Fibroblast of lung (primary cell): Measurements from ENCODE around the gene MACF1.

ENCODE experiments used
- EZH2 ChIP-seq: IDR thresholded peaks from 2 replicates; pipeline ENCODE4 v1.5.1; 2012; ENCODE audit warnings: low read length, control low read depth, mild to moderate bottlenecking; ENCODE audit errors: missing control alignments
- TF ChIP-seq, protein P1 (sequence below), 2 donors: IDR thresholded peaks in 1 of 2; conservative IDR thresholded peaks in 1 of 2; 1 replicate in 1 of 2; 2 replicates in 1 of 2; pipeline ENCODE4 v1.5.1; 2011 to 2012; ENCODE audit warnings: low read length in 2 of 2, control low read depth in 1 of 2, inconsistent platforms in 1 of 2, low read depth in 1 of 2, mild to moderate bottlenecking in 1 of 2

DNA sequence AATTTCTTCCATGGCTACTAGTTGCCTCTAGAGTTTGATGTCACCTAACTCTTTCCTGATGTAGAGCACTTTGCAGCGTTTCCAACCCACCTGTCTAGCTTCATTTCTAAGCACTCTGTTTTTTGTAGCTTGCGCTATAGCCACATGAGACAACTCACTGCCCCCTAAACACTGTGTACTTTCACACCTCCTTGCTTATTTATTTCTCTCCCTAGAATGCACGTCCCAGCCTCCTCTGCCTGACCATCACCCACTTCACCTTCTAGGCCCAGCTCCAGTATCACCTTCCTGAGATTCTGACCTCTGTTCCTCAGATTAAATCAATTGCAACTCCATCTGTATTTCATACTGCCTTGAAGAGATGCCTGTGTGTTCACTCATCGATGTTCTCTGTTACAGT, 32.5 kb downstream of the MACF1 start:
- TF ChIP-seq EZH2 = no peak
- TF ChIP-seq, protein P1, sequence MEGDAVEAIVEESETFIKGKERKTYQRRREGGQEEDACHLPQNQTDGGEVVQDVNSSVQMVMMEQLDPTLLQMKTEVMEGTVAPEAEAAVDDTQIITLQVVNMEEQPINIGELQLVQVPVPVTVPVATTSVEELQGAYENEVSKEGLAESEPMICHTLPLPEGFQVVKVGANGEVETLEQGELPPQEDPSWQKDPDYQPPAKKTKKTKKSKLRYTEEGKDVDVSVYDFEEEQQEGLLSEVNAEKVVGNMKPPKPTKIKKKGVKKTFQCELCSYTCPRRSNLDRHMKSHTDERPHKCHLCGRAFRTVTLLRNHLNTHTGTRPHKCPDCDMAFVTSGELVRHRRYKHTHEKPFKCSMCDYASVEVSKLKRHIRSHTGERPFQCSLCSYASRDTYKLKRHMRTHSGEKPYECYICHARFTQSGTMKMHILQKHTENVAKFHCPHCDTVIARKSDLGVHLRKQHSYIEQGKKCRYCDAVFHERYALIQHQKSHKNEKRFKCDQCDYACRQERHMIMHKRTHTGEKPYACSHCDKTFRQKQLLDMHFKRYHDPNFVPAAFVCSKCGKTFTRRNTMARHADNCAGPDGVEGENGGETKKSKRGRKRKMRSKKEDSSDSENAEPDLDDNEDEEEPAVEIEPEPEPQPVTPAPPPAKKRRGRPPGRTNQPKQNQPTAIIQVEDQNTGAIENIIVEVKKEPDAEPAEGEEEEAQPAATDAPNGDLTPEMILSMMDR (conservative IDR thresholded peaks at IDR 0.05 in 1 of 2, IDR thresholded peaks at IDR 0.05 in 1 of 2; ENCODE audit: low read depth in 1 of 2, low read length in 2 of 2) = no peak
